K562 (cell line): ENCODE measurements around the gene LRRC3C. TPM values are rescaled to one million over a fixed set of nuclear protein-coding genes. Genes with fewer than 3 reads are reported as not detected.

Experiments used
- BCOR ChIP-seq: fragments of 450-650 bp; IDR thresholded peaks from 2 replicates; pipeline ENCODE4 v1.6.1; 2016
- CAMTA2 ChIP-seq: fragments of 250-450 bp; sonication (Bioruptor Pico); conservative IDR thresholded peaks from 2 replicates; pipeline ENCODE4 v1.5.1; 2022
- E2F1 ChIP-seq: sonication (generic); formaldehyde crosslinking; IDR thresholded peaks from 2 replicates; pipeline ENCODE4 v1.8.1; 2023; ENCODE audit warnings: mild to moderate bottlenecking, missing genetic modification reagents, moderate library complexity
- ELF1 ChIP-seq: fragments of 200-800 bp; sonication (Bioruptor generic); IDR thresholded peaks from 2 replicates; pipeline ENCODE4 v1.6.1; 2016; ENCODE audit warnings: missing genetic modification characterization, missing compliant biosample characterization
- ETV6 ChIP-seq, 3 experiments: fragments of 150-350 bp in 1 of 3; sonication (generic) in 1 of 3; formaldehyde crosslinking in 1 of 3; IDR thresholded peaks; 2 replicates each; pipeline versions ENCODE4 v1.6.1 to v1.8.0; 2014 to 2022; ENCODE audit warnings: borderline replicate concordance in 2 of 3, low read depth in 2 of 3, antibody characterized with exemption in 1 of 3, low read length in 1 of 3, mild to moderate bottlenecking in 1 of 3, missing genetic modification reagents in 1 of 3
- EWSR1 ChIP-seq: fragments of 450-650 bp; IDR thresholded peaks from 2 replicates; pipeline ENCODE4 v1.6.1; 2018; ENCODE audit warnings: borderline replicate concordance, mild to moderate bottlenecking, low read depth, moderate library complexity; ENCODE audit not compliant: partially characterized antibody
- FOXA1 ChIP-seq: fragments of 450-650 bp; IDR thresholded peaks from 2 replicates; pipeline ENCODE4 v1.6.1; 2016; ENCODE audit warnings: mild to moderate bottlenecking, borderline replicate concordance
- FOXK2 ChIP-seq, 2 experiments: fragments of 450-650 bp; IDR thresholded peaks in 1 of 2; conservative IDR thresholded peaks in 1 of 2; 2 replicates each; pipeline ENCODE4 v1.6.1; 2016; ENCODE audit warnings: low read depth in 2 of 2, mild to moderate bottlenecking in 1 of 2
- GATA2 ChIP-seq: sonication (generic); formaldehyde crosslinking; IDR thresholded peaks from 2 replicates; pipeline ENCODE4 v1.4.0; 2020; ENCODE audit warnings: mild to moderate bottlenecking, missing genetic modification reagents
- HCFC1 ChIP-seq: IDR thresholded peaks from 2 replicates; pipeline ENCODE4 v1.6.1; 2012; ENCODE audit warnings: low read depth, low read length, improper control_type of control experiment
- HMG20A ChIP-seq: fragments of 450-650 bp; formaldehyde crosslinking; conservative IDR thresholded peaks from 2 replicates; pipeline ENCODE4 v1.4.0; 2020; ENCODE audit warnings: mild to moderate bottlenecking, mixed read lengths
- KDM4B ChIP-seq, 2 experiments: fragments of 450-650 bp in 1 of 2; sonication (generic) in 1 of 2; IDR thresholded peaks; 2 replicates each; pipeline ENCODE4 v1.6.1; 2016 to 2017; ENCODE audit warnings: borderline replicate concordance in 2 of 2, antibody characterized with exemption in 1 of 2, low read depth in 1 of 2, mild to moderate bottlenecking in 1 of 2
- MCM5 ChIP-seq: fragments of 450-650 bp; IDR thresholded peaks from 2 replicates; pipeline ENCODE4 v1.6.1; 2016; ENCODE audit warnings: low read depth
- NFIC ChIP-seq: fragments of 450-650 bp; IDR thresholded peaks from 2 replicates; pipeline ENCODE4 v1.6.1; 2017; ENCODE audit warnings: mild to moderate bottlenecking, inconsistent platforms
- NFYB ChIP-seq: IDR thresholded peaks from 2 replicates; pipeline ENCODE4 v1.6.1; 2011; ENCODE audit warnings: mild to moderate bottlenecking, moderate library complexity; ENCODE audit not compliant: insufficient read length; ENCODE audit errors: extremely low read depth
- NR2C2 ChIP-seq, 2 experiments: fragments of 200-800 bp in 1 of 2; sonication (Bioruptor generic) in 1 of 2; sonication (generic) in 1 of 2; formaldehyde crosslinking in 1 of 2; IDR thresholded peaks; 2 replicates each; pipeline versions ENCODE4 v1.6.1 to v1.8.0; 2016 to 2022; ENCODE audit warnings: mild to moderate bottlenecking in 1 of 2, missing compliant biosample characterization in 1 of 2, missing genetic modification characterization in 1 of 2, missing genetic modification reagents in 1 of 2
- RBM39 ChIP-seq: fragments of 200-400 bp; formaldehyde crosslinking; optimal IDR thresholded peaks from 2 replicates; pipeline ENCODE3; 2018; ENCODE audit warnings: low read depth, low read length
- SMARCC2 ChIP-seq: fragments of 450-650 bp; IDR thresholded peaks from 2 replicates; pipeline ENCODE4 v1.6.1; 2017; ENCODE audit warnings: antibody characterized with exemption, moderate library complexity, mild to moderate bottlenecking, low read depth
- ZC3H11A ChIP-seq: IDR thresholded peaks from 2 replicates; pipeline ENCODE4 v1.6.1; 2012; ENCODE audit warnings: low read depth, low read length, improper control_type of control experiment
- polyA plus RNA-seq, 8 experiments: library from polyadenylated mRNA; depleted of rRNA in 4 of 8; stranded (reverse) in 5 of 8; unstranded in 3 of 8; fragments of >200 nt; fragmentation: Nextera tagmentation in 2 of 8; fragmentation: Illumina TruSeq in 1 of 8; extraction: Ambion mirVana in 2 of 8; extraction: Trizol in 1 of 8; gene quantifications; 2 replicates each; pipeline versions ENCODE4 v1.2.1 to v1.2.3, GENCODE V29; 2011 to 2014; ENCODE audit warnings: inconsistent platforms in 1 of 8, missing spikeins in 1 of 8
- total RNA-seq, 7 experiments: library from RNA; depleted of rRNA in 6 of 7; stranded (reverse); fragments of >200 nt in 6 of 7; fragmentation: Illumina TruSeq in 2 of 7; extraction: Trizol in 2 of 7; gene quantifications; 2 replicates each; pipeline versions ENCODE4 v1.2.1 to v1.2.3, GENCODE V29; 2011 to 2021; ENCODE audit warnings: low replicate concordance in 1 of 7
- TF ChIP-seq, protein P1 (sequence below), 2 experiments: fragments of 250-450 bp in 1 of 2; fragments of 450-650 bp in 1 of 2; sonication (Bioruptor Pico) in 1 of 2; IDR thresholded peaks; 2 replicates each; pipeline versions ENCODE4 v1.6.1 to v1.8.0; 2016 to 2021; ENCODE audit warnings: mild to moderate bottlenecking in 2 of 2, moderate library complexity in 2 of 2, missing compliant biosample characterization in 1 of 2, missing genetic modification characterization in 1 of 2
- TF ChIP-seq, protein P2 (sequence below): fragments of 450-650 bp; formaldehyde crosslinking; IDR thresholded peaks from 2 replicates; pipeline ENCODE4 v1.4.0; 2020; ENCODE audit warnings: mild to moderate bottlenecking
- TF ChIP-seq, protein P3 (sequence below), 2 experiments: fragments of 450-650 bp; conservative IDR thresholded peaks; 2 replicates each; pipeline ENCODE4 v1.6.1; 2017; ENCODE audit warnings: mild to moderate bottlenecking in 2 of 2, moderate library complexity in 2 of 2

The LRRC3C gene
- total and polyA plus RNA-seq, 9 of the 15 experiments (the other 6 are each of a cell fraction or from before 2014, with no cell fraction given) = not detected

- 0 out of 4 replicates have a peak, but pooled peaks have one; percentile 22 to 28 for TF ChIP-seq FOXK2 (conservative IDR thresholded peaks at IDR 0.05 in 1 of 2, IDR thresholded peaks at IDR 0.05 in 1 of 2; ENCODE audit: low read depth in 2 of 2)
- TF ChIP-seq, protein P1, sequence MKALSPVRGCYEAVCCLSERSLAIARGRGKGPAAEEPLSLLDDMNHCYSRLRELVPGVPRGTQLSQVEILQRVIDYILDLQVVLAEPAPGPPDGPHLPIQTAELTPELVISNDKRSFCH (CRISPR knock-in tag; IDR thresholded peaks at IDR 0.05) = no peak
- TF ChIP-seq, protein P1 (tag; IDR thresholded peaks at IDR 0.05) = no peak
- TF ChIP-seq, protein P2, sequence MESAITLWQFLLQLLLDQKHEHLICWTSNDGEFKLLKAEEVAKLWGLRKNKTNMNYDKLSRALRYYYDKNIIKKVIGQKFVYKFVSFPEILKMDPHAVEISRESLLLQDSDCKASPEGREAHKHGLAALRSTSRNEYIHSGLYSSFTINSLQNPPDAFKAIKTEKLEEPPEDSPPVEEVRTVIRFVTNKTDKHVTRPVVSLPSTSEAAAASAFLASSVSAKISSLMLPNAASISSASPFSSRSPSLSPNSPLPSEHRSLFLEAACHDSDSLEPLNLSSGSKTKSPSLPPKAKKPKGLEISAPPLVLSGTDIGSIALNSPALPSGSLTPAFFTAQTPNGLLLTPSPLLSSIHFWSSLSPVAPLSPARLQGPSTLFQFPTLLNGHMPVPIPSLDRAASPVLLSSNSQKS (CRISPR knock-in tag) = no peak
- TF ChIP-seq MCM5 = no peak
- TF ChIP-seq ETV6 (IDR thresholded peaks at IDR 0.05; ENCODE audit: borderline replicate concordance in 1 of 2, low read depth in 2 of 2, low read length in 1 of 2) = no peak
- no peak for TF ChIP-seq ETV6 (CRISPR knock-in tag; IDR thresholded peaks at IDR 0.05; ENCODE audit: borderline replicate concordance)
- TF ChIP-seq HCFC1 = peak; percentile 100
- no peak for TF ChIP-seq RBM39
- TF ChIP-seq, protein P3, sequence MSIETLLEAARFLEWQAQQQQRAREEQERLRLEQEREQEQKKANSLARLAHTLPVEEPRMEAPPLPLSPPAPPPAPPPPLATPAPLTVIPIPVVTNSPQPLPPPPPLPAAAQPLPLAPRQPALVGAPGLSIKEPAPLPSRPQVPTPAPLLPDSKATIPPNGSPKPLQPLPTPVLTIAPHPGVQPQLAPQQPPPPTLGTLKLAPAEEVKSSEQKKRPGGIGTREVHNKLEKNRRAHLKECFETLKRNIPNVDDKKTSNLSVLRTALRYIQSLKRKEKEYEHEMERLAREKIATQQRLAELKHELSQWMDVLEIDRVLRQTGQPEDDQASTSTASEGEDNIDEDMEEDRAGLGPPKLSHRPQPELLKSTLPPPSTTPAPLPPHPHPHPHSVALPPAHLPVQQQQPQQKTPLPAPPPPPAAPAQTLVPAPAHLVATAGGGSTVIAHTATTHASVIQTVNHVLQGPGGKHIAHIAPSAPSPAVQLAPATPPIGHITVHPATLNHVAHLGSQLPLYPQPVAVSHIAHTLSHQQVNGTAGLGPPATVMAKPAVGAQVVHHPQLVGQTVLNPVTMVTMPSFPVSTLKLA (conservative IDR thresholded peaks at IDR 0.05) = peak; percentile 50 to 70; a peak in 3 of 4 replicates
- TF ChIP-seq GATA2 = no peak
- no peak for TF ChIP-seq SMARCC2
- TF ChIP-seq NFIC = peak; percentile 62
- no peak for TF ChIP-seq CAMTA2 (CRISPR knock-in tag)
- no peak for TF ChIP-seq FOXA1
- peak; percentile 78 for TF ChIP-seq ELF1 (tag)
- 0 out of 2 replicates have a peak, but pooled peaks have one; percentile 48 for TF ChIP-seq NR2C2 (CRISPR knock-in tag; IDR thresholded peaks at IDR 0.05)
- TF ChIP-seq NR2C2 (tag; IDR thresholded peaks at IDR 0.05) = peak; percentile 91
- TF ChIP-seq EWSR1 = no peak
- TF ChIP-seq ZC3H11A = no peak
- no peak for TF ChIP-seq BCOR
- TF ChIP-seq NFYB = peak; percentile 21
- no peak for TF ChIP-seq KDM4B (IDR thresholded peaks at IDR 0.05; ENCODE audit: borderline replicate concordance in 2 of 2, low read depth in 1 of 2)
- TF ChIP-seq E2F1 (CRISPR knock-in tag) = no peak
- TF ChIP-seq HMG20A = no peak
Observed at GRCh38 chr17:39927101-39927928, at the start of gene LRRC3C, which contains the start of gene ORMDL3 (continued).
